Activated CD8-positive, alpha-beta memory T cell treated with anti-CD3 and anti-CD28 coated beads for 1 hour (primary cell): Measurements from ENCODE around the gene CGRRF1.

Experiments
- DNase-seq, 2 donors: peaks; one replicate each; pipeline ENCODE4 v3.0.0-alpha.2; 2020; ENCODE audit warnings: low read depth in 1 of 2; ENCODE audit errors: extremely low read depth in 1 of 2

Gene CGRRF1

GRCh38 chr14:54509546-54510501 is at the start of gene CGRRF1:
TSS of gene CGRRF1 (plus strand) at chr14:54509906. CDS start at chr14:54509960, 54 bp downstream.
- peak; percentile 88 to 95 for DNase-seq

- no peak for DNase-seq
Observed at GRCh38 chr14:54462048-54462447, 47.7 kb upstream of the CGRRF1 start.

- no peak for DNase-seq
Observed at GRCh38 chr14:54465654-54466053, 44.1 kb upstream of the CGRRF1 start.

- no peak for DNase-seq
Observed at GRCh38 chr14:54467280-54467679, 42.4 kb upstream of the CGRRF1 start.

GRCh38 chr14:54470701-54471100 is 39.0 kb upstream of the CGRRF1 start:
- no peak for DNase-seq

- no peak for DNase-seq
Observed at GRCh38 chr14:54471641-54472040, 38.1 kb upstream of the CGRRF1 start.

GRCh38 chr14:54472315-54472714 is 37.4 kb upstream of the CGRRF1 start:
- no peak for DNase-seq

GRCh38 chr14:54474232-54474793 is 35.4 kb upstream of the CGRRF1 start:
- DNase-seq: no peak

GRCh38 chr14:54475187-54475899 is 34.4 kb upstream of the CGRRF1 start:
- no peak for DNase-seq

GRCh38 chr14:54475911-54476310 is 33.8 kb upstream of the CGRRF1 start:
- no peak for DNase-seq

GRCh38 chr14:54478636-54479215 is 31.0 kb upstream of the CGRRF1 start:
- no peak for DNase-seq

- DNase-seq: no peak
Observed at GRCh38 chr14:54480830-54481562, 28.7 kb upstream of the CGRRF1 start.

GRCh38 chr14:54481695-54482094 is 28.0 kb upstream of the CGRRF1 start:
- DNase-seq: no peak

- no peak for DNase-seq
Observed at GRCh38 chr14:54483073-54483745, 26.5 kb upstream of the CGRRF1 start.

- no peak for DNase-seq
Observed at GRCh38 chr14:54483846-54484245, 25.9 kb upstream of the CGRRF1 start.

GRCh38 chr14:54486685-54487084 is 23.0 kb upstream of the CGRRF1 start:
- no peak for DNase-seq

GRCh38 chr14:54487771-54488170 is 21.9 kb upstream of the CGRRF1 start:
- DNase-seq: no peak

- DNase-seq: peak in 1 of 2 donors; percentile 26
Observed at GRCh38 chr14:54488318-54488645, 21.4 kb upstream of the CGRRF1 start.

GRCh38 chr14:54488646-54489317 is 20.9 kb upstream of the CGRRF1 start, which contains the start of gene GMFB:
TSS of gene GMFB (minus strand) at chr14:54488980. CDS start at chr14:54488927, 53 bp downstream.
- peak; percentile 66 to 83 for DNase-seq
